ENCODE measurements around the gene GLTP. TPM values are rescaled to one million over a fixed set of nuclear protein-coding genes. Genes with fewer than 3 reads are reported as not detected.
A peak's percentile ranks its signal among the peaks of the same experiment; 100 is the strongest.

GLTP gene
- total RNA-seq, 1 experiment from 2014 or later, result 15.5 TPM

GRCh38 chr12:109880938-109881337, 597 bp upstream of the GLTP start:
- TF ChIP-seq, protein P1, sequence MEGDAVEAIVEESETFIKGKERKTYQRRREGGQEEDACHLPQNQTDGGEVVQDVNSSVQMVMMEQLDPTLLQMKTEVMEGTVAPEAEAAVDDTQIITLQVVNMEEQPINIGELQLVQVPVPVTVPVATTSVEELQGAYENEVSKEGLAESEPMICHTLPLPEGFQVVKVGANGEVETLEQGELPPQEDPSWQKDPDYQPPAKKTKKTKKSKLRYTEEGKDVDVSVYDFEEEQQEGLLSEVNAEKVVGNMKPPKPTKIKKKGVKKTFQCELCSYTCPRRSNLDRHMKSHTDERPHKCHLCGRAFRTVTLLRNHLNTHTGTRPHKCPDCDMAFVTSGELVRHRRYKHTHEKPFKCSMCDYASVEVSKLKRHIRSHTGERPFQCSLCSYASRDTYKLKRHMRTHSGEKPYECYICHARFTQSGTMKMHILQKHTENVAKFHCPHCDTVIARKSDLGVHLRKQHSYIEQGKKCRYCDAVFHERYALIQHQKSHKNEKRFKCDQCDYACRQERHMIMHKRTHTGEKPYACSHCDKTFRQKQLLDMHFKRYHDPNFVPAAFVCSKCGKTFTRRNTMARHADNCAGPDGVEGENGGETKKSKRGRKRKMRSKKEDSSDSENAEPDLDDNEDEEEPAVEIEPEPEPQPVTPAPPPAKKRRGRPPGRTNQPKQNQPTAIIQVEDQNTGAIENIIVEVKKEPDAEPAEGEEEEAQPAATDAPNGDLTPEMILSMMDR (conservative IDR thresholded peaks at IDR 0.05), result no peak
- Histone ChIP-seq H3T11ph (ENCODE audit: low read length) (no peak overlapping the region), H3K23ac (ENCODE audit: insufficient read length, low read depth, low read length) (no peak overlapping the region), H3K4ac (ENCODE audit: low read depth, low read length) (no peak overlapping the region), H2BK5ac (ENCODE audit: insufficient read length, low read length) (no peak overlapping the region), H3K4me2 (ENCODE audit: insufficient read depth, insufficient read length, low read length) (peak overlapping the region; percentile 96), H4K91ac (ENCODE audit: insufficient read length, low read depth, low read length) (no peak overlapping the region), H2AK5ac (ENCODE audit: insufficient read length, low read length) (no peak overlapping the region), H4K8ac (replicated peaks; ENCODE audit: insufficient read length, low read depth, low read length) (no peak overlapping the region), H3K27ac (ENCODE audit: insufficient read length, low read depth, low read length) (peak overlapping the region; percentile 86), H3K79me1 (ENCODE audit: insufficient read depth, low read depth, low read length, poor library complexity, severe bottlenecking) (no peaks in the 10 kb centered on the region), H2BK15ac (ENCODE audit: low read depth, low read length) (no peak overlapping the region), H3K4me1 (ENCODE audit: insufficient read depth, low read length) (peaks cover 12% of the 10 kb centered on the region), H3K56ac (ENCODE audit: insufficient read length, low read depth, low read length) (no peak overlapping the region), H3K14ac (ENCODE audit: insufficient read depth, low read length) (no peak overlapping the region), H3K79me2 (ENCODE audit: insufficient read depth, low read length) (peaks cover 8% of the 10 kb centered on the region; the same call in 1 of the 2 replicates), H2BK20ac (ENCODE audit: low read depth, low read length, poor library complexity, severe bottlenecking) (no peak overlapping the region), H3K9me3 (ENCODE audit: control insufficient read depth, low read depth, low read length) (no peaks in the 10 kb centered on the region), H2AFZ (ENCODE audit: low read length) (no peak overlapping the region), H3K18ac (ENCODE audit: insufficient read length, low read depth, low read length) (peak overlapping the region; percentile 72), H2BK120ac (ENCODE audit: low read depth, low read length, poor library complexity, severe bottlenecking) (no peak overlapping the region), H4K5ac (ENCODE audit: insufficient read length, low read depth, low read length) (no peak overlapping the region), H2BK12ac (ENCODE audit: insufficient read length, low read depth, low read length) (peak overlapping the region; percentile 5), H4K20me1 (ENCODE audit: control insufficient read depth, insufficient read depth, insufficient read length) (no peaks in the 10 kb centered on the region), H3K27me3 (ENCODE audit: insufficient read depth, low read length) (no peaks in the 10 kb centered on the region), H3K9ac (ENCODE audit: extremely low read depth, insufficient read length, low read length) (peak overlapping the region; percentile 23), H3K23me2 (ENCODE audit: insufficient read length, low read depth, low read length, poor library complexity, severe bottlenecking) (peaks cover 11% of the 10 kb centered on the region)
- WGBS (ENCODE audit: extremely low coverage, insufficient read length, low lambda C conversion rate), result no CpG with 5 or more reads among the region's 9 CpGs
- DNase-seq, result no peak
- Mint-ChIP-seq H3K27ac (peak overlapping the region; percentile 45 to 94 (median 47); a peak in 6 of 7 replicates), H3K4me1 (peaks cover 37 to 42% of the 10 kb centered on the region in 2 experiments), H3K4me3 (peak overlapping the region; percentile 77 to 88), H3K27me3 (ENCODE audit: low read depth) (peaks cover 12% of the 10 kb centered on the region), H3K9me3 (no peaks in the 10 kb centered on the region; a peak in 1 of 5 replicates), H3K36me3 (ENCODE audit: insufficient read depth in 1 of 3, low read depth in 3 of 3) (no peaks in the 10 kb centered on the region; a peak in 1 of 7 replicates)

Measured in H9 (cell line).